Thymus (tissue), 11 donors: ENCODE data around the gene PGAM5. TPM values are rescaled to one million over a fixed set of nuclear protein-coding genes. Genes with fewer than 3 reads are reported as not detected.
"Not testable (repeated sequence)": the region's sequence is repeated elsewhere in the genome, so short reads cannot be mapped to it uniquely, and the experiment has no call there.

Source experiments
- DNase-seq, 9 donors: peaks; one replicate each; pipeline ENCODE4 v3.0.0-alpha.2; 2013; ENCODE audit warnings: low spot score in 9 of 9, low read depth in 6 of 9, missing footprints in 1 of 9
- H3K27ac ChIP-seq, 2 donors: one replicate each; pipeline ENCODE4 v1.5.1; 2013; ENCODE audit warnings: control low read depth in 1 of 2, low read depth in 1 of 2, low read length in 1 of 2, mild to moderate bottlenecking in 1 of 2, moderate library complexity in 1 of 2
- H3K27me3 ChIP-seq, 2 donors: one replicate each; pipeline ENCODE4 v1.5.1; 2013; ENCODE audit warnings: low read length in 1 of 2; ENCODE audit not compliant: control insufficient read depth in 2 of 2, insufficient read depth in 1 of 2
- H3K36me3 ChIP-seq, 2 donors: one replicate each; pipeline ENCODE4 v1.5.1; 2013; ENCODE audit warnings: low read length in 1 of 2, mild to moderate bottlenecking in 1 of 2, moderate library complexity in 1 of 2; ENCODE audit not compliant: control insufficient read depth in 2 of 2, insufficient read depth in 2 of 2
- H3K4me1 ChIP-seq, 2 donors: one replicate each; pipeline ENCODE4 v1.5.1; 2013; ENCODE audit warnings: low read length in 2 of 2; ENCODE audit not compliant: control insufficient read depth in 2 of 2, insufficient read depth in 2 of 2
- H3K4me3 ChIP-seq, 2 donors: one replicate each; pipeline ENCODE4 v1.5.1; 2013; ENCODE audit warnings: low read length in 2 of 2, control low read depth in 1 of 2, mild to moderate bottlenecking in 1 of 2
- H3K9me3 ChIP-seq, 2 donors: one replicate each; pipeline ENCODE4 v1.5.1; 2013; ENCODE audit warnings: low read length in 1 of 2, mild to moderate bottlenecking in 1 of 2; ENCODE audit not compliant: control insufficient read depth in 2 of 2, insufficient read depth in 1 of 2
- WGBS: extraction: QIAGEN DNeasy Blood & Tissue Kit; methylation state at CpG from one replicate; pipeline ENCODE4 v1.1.7; 2013; 5-methylcytosine and 5-hydroxymethylcytosine counted together
- polyA plus RNA-seq: library from polyadenylated mRNA; stranded (reverse); fragments of 200-250 nt; gene quantifications from one replicate; pipeline ENCODE4 v1.2.3, GENCODE V29; 2013
- total RNA-seq: library from RNA; stranded (reverse); fragments of 120-200 nt; gene quantifications from one replicate; pipeline ENCODE4 v1.2.4, GENCODE V29; 2013
- donor health status: healthy.

Gene PGAM5
- total and polyA plus RNA-seq, 2 donors: 17.4 to 31.6 TPM

DNA sequence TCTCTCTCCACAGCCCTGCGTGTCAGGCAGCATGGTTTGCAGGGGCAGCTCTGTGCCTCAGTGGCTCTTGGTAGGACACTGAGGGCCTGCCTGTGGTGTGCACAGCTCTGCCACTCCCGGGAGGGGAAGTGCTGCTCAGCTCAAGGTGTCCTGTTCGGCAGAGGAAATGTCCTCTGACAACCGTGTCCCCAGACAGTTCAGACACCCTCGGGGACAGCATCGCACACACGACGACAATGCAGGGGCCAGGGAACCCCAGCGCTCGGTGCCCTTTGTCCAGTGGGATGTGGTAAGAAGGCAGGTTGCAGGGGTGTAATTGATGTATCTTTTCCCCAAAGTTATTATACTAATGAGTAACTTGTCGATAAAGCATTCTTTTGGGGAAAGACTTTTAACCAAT lies 36.8 kb downstream of the PGAM5 start:
- H3K27me3 ChIP-seq: no peaks in the 10 kb centered on the region
- WGBS: 98% methylated on average over 11 of the region's 11 CpGs
- no peaks in the 10 kb centered on the region for H3K9me3 ChIP-seq

DNA sequence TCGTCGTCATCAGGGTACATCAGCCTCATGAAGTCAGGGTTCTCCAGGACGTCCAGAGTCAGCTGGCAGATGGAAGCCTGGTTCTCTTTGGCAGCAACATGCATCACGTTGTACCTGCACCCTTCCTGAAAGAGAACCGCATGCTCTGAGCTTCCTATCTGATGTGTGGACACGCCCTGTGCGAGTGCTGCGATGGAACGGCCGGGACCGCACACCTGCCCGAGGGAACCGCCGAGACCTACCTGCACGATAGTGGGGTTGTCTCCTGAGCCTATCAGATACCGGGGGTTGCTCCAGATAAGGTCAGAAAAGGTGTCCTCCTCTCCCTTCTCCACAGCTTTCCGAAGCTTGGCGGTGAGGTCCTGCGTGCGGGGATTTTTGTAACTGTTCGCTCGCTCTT lies 37.3 kb downstream of the PGAM5 start:
- Histone ChIP-seq H3K27me3 (no peaks in the 10 kb centered on the region), H3K4me1 (no peaks in the 10 kb centered on the region), H3K4me3 (no peak overlapping the region), H3K27ac (no peak overlapping the region), H3K36me3 (peaks cover 86 to 96% of the 10 kb centered on the region in 2 donors), H3K9me3 (no peaks in the 10 kb centered on the region)
- WGBS: 98% methylated on average over 22 of the region's 22 CpGs
- DNase-seq: no peak

More for the DNA sequence above, 36.8 kb downstream of the PGAM5 start:
- no peak overlapping the region for H3K27ac ChIP-seq
- no peak overlapping the region for H3K4me3 ChIP-seq
- H3K4me1 ChIP-seq: no peaks in the 10 kb centered on the region
- H3K36me3 ChIP-seq: peaks cover 89 to 96% of the 10 kb centered on the region in 2 donors
- no peak for DNase-seq

DNA sequence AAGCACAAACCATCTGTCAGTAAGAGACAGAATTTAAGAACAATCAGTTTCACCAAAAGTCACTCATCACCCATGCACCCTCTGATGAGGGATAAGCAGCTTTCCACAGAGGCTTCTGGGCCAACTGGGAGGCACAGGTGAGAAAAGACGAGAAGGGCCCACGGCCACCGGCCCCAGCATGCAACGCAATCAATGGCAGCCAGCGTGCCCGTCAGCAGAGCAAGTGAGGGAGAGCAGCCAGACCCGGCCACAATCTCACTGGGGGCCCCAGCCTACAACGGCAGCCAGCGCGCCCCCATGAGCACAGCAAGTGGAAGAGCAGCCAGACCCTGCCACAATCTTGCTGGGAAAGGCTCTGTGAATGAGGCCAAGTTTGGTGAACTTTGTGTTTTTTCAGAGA lies 37.7 kb downstream of the PGAM5 start:
- 93% methylated on average over 10 of the region's 10 CpGs for WGBS
- no peak overlapping the region for H3K27ac ChIP-seq
- DNase-seq: no peak

DNA sequence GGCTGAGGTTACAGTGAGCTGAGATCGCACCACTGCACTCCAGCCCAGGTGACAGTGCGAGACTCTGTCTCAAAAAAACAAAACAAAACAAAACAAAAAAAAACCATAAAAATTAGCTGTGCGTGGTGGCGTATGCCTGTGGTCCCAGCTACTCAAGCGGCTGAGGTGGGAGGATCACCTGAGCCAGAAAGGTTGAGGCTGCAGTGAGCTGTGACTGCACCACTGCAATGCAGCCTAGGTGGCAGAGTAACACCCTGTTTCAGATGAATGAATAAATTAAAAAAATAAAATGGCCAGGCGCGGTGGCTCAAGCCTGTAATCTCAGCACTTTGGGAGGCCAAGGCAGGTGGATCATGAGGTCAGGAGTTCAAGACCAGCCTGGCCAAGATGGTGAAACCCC lies 43.0 kb downstream of the PGAM5 start:
- WGBS: 96% methylated on average over 7 of the region's 7 CpGs
- not testable (repeated sequence) for H3K4me3 ChIP-seq, H3K27me3 ChIP-seq, DNase-seq, H3K4me1 ChIP-seq, H3K9me3 ChIP-seq, H3K27ac ChIP-seq
- peaks cover 54 to 79% of the 10 kb centered on the region in 2 donors for H3K36me3 ChIP-seq

More for the DNA sequence above, 37.7 kb downstream of the PGAM5 start:
- Histone ChIP-seq H3K27me3 (no peaks in the 10 kb centered on the region), H3K4me3 (no peak overlapping the region), H3K36me3 (peaks cover 86 to 96% of the 10 kb centered on the region in 2 donors), H3K4me1 (no peaks in the 10 kb centered on the region), H3K9me3 (no peaks in the 10 kb centered on the region)

DNA sequence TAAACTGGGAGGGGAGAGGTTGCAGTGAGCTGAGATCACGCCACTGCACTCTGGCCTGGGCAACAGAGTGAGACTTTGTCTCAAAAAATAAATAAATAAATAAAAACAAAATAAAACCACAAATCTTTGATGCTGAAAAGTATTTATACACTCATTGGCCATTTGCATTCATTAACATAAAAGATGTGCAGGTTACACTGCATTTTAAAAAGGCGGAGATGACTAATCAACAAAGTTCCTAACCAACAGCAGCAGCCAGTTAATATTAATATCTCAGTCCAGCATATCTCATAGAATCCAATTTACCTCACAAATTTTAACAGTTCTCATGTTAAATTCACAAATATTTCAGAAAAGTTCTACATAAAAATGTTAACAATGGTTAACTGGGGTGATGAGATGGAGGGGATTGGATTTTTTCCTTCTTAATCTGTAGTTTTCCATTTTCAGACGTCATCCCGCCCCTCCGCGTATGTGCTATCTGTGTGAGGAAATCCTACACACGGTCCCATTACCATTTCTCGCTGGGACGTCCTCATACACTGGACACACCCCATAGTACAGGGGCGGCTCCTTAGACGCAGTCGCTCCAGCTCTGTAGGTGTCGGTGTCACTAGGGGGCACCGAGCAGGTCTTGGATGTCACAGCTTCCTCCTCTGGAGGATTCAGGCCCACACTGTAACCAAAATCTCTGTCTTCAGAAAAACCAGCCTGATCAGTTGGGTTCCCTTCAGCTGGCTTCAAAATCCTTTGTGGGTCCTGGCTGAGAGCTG lies 43.7 kb downstream of the PGAM5 start:
- H3K4me3 ChIP-seq: no peak overlapping the region
- 94% methylated on average over 14 of the region's 14 CpGs for WGBS
- no peak for DNase-seq

DNA sequence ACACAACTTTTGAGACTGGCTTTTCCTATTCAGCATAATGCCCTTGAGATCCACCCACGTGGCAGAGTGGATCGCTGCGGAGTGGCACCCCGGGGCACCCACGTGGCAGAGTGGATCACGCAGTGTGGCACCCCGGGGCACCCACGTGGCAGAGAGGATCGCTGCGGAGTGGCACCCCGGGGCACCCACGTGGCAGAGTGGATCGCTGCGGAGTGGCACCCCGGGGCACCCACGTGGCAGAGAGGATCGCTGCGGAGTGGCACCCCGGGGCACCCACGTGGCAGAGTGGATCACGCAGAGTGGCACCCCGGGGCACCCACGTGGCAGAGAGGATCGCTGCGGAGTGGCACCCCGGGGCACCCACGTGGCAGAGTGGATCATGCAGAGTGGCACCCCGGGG lies 48.2 kb downstream of the PGAM5 start:
- not testable (repeated sequence) for H3K27me3 ChIP-seq, H3K27ac ChIP-seq, DNase-seq, H3K4me3 ChIP-seq, H3K9me3 ChIP-seq
- H3K4me1 ChIP-seq: peaks cover 9 to 18% of the 10 kb centered on the region in 2 donors
- peaks cover 18 to 34% of the 10 kb centered on the region in 2 donors for H3K36me3 ChIP-seq
- WGBS: 90% methylated on average over 28 of the region's 28 CpGs

More for the DNA sequence above, 43.7 kb downstream of the PGAM5 start:
- Histone ChIP-seq H3K36me3 (peaks cover 47 to 75% of the 10 kb centered on the region in 2 donors), H3K4me1 (no peaks in the 10 kb centered on the region), H3K27ac (no peak overlapping the region), H3K27me3 (no peaks in the 10 kb centered on the region), H3K9me3 (peaks cover 0 to 1% of the 10 kb centered on the region in 2 donors)

DNA sequence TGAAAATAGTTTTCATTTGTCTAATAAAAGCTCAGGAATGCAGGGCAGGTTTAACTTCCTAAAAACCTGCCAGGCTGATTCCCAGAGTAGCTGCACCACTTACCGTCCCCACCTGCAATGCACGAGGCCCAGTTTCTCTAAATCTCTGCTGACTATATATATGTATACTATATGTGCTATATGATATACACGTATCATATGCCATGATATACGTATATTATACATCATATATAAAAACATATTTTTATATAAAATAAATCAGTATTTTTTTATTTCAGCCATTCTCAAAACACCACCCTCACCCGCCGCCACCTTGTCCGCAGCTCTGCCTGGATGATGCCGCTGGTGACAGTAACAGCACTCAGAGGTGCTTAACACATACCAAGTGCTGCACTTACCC lies 48.7 kb downstream of the PGAM5 start:
- Histone ChIP-seq H3K27ac (no peak overlapping the region), H3K27me3 (no peaks in the 10 kb centered on the region), H3K4me3 (no peak overlapping the region), H3K36me3 (peaks cover 19 to 30% of the 10 kb centered on the region in 2 donors), H3K9me3 (peaks cover 0 to 4% of the 10 kb centered on the region in 2 donors), H3K4me1 (peaks cover 9 to 24% of the 10 kb centered on the region in 2 donors)
- no peak for DNase-seq
- 98% methylated on average over 8 of the region's 8 CpGs for WGBS

DNA sequence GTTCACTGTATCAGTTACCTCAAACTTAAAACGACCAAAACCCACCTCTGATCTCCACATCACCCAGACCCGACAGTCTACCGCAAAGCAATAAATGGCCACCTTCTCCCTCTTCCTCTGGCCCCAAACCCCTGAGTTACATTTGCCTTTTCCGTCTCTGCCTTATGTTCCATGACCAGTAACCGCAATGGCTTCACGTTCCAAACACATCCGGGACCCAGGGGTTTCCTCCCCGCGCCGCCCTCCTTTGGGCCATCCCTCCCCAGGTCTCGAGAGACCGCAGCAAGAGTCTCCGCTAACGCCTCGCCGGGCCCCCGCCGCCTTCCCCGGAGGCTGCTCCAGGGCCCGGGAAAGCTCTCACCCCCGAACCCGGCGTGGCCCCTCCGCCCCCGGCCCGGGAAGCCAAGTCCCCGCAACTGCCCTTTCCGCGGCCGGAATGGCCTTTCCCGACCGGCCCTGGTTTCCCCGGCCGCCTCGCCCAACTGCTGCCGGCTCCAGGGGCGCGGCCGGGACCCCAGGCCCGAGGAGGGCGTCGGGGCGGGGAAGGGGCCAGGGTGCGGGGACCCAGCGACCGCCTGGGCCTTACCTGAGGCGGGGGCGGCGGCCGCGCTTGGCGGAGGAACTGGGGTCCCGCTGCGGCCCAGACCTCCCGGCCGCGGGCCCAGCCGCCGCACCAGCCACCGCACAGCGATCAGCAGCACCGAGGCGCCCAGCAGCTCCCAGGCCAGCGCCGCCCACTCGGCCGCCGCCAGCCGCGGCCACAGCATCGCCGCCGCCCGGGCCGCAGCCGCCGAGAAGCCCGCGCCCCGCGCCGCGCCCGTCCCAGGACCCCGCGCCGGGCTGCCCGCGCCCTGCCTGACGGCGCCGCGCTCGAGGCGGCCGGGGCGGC lies 50.6 kb downstream of the PGAM5 start, which contains the start of gene ANKLE2:
Gene ANKLE2 (minus strand): TSS at position 801 of the 889 bp plus-strand sequence. CDS start 34 bp downstream, at position 767.
- peak in 3 of 9 donors; percentile 44 to 67 (median 54) for DNase-seq
- H3K36me3 ChIP-seq: peaks cover 9 to 21% of the 10 kb centered on the region in 2 donors
- peak within 1 kb of the TSS; percentile 86 to 91 for H3K27ac ChIP-seq
- no peaks in the 10 kb centered on the region for H3K27me3 ChIP-seq
- under 1% methylated on average over 97 of the region's 97 CpGs for WGBS
- peak within 1 kb of the TSS; percentile 78 to 98 for H3K4me3 ChIP-seq
- peaks cover 15 to 39% of the 10 kb centered on the region in 2 donors for H3K4me1 ChIP-seq
- peaks cover 0 to 4% of the 10 kb centered on the region in 2 donors for H3K9me3 ChIP-seq
